GM19463 (cell line): Measurements from ENCODE around the gene SLC2A9.

Experiments
- ATAC-seq: cut with Tn5 transposase; IDR thresholded peaks from one replicate; pipeline ENCODE4 v1.9.1; 2021; ENCODE audit warnings: mild to moderate bottlenecking, moderate library complexity; ENCODE audit not compliant: unreplicated experiment

The SLC2A9 gene

GRCh38 chr4:9968472-9968871 is 52.8 kb downstream of the SLC2A9 start:
- no peak for ATAC-seq

GRCh38 chr4:9964879-9965278 is 56.4 kb downstream of the SLC2A9 start:
- ATAC-seq: no peak

- no peak for ATAC-seq
These were observed 58.0 kb downstream of the SLC2A9 start for GRCh38 chr4:9963328-9963727.

GRCh38 chr4:9962611-9963314 is 58.5 kb downstream of the SLC2A9 start:
- ATAC-seq: peak; percentile 62

GRCh38 chr4:9954468-9954867 is 66.8 kb downstream of the SLC2A9 start:
- ATAC-seq: no peak

GRCh38 chr4:9953089-9953488 is 68.2 kb downstream of the SLC2A9 start:
- ATAC-seq: no peak

- no peak for ATAC-seq
These were observed 68.8 kb downstream of the SLC2A9 start for GRCh38 chr4:9952415-9952950.

- ATAC-seq: no peak
These were observed 71.7 kb downstream of the SLC2A9 start for GRCh38 chr4:9949573-9949972.

GRCh38 chr4:9947168-9948062 is 73.9 kb downstream of the SLC2A9 start:
- ATAC-seq: no peak

GRCh38 chr4:9946170-9946569 is 75.1 kb downstream of the SLC2A9 start:
- ATAC-seq: no peak

- ATAC-seq: no peak
These were observed 76.6 kb downstream of the SLC2A9 start for GRCh38 chr4:9944431-9945425.

- no peak for ATAC-seq
These were observed 77.5 kb downstream of the SLC2A9 start for GRCh38 chr4:9943761-9944160.

GRCh38 chr4:9942921-9943600 is 78.2 kb downstream of the SLC2A9 start:
- ATAC-seq: no peak

GRCh38 chr4:9942139-9942538 is 79.2 kb downstream of the SLC2A9 start:
- no peak for ATAC-seq

GRCh38 chr4:9940041-9940440 is 81.3 kb downstream of the SLC2A9 start:
- no peak for ATAC-seq

GRCh38 chr4:9938933-9939332 is 82.4 kb downstream of the SLC2A9 start:
- no peak for ATAC-seq

GRCh38 chr4:9937078-9937477 is 84.2 kb downstream of the SLC2A9 start:
- no peak for ATAC-seq

- ATAC-seq: no peak
These were observed 85.1 kb downstream of the SLC2A9 start for GRCh38 chr4:9936129-9936644.

GRCh38 chr4:9933956-9934355 is 87.3 kb downstream of the SLC2A9 start:
- no peak for ATAC-seq

GRCh38 chr4:9933184-9933583 is 88.1 kb downstream of the SLC2A9 start:
- ATAC-seq: no peak
